ENCODE data around the gene B4GALT1.

DNA sequence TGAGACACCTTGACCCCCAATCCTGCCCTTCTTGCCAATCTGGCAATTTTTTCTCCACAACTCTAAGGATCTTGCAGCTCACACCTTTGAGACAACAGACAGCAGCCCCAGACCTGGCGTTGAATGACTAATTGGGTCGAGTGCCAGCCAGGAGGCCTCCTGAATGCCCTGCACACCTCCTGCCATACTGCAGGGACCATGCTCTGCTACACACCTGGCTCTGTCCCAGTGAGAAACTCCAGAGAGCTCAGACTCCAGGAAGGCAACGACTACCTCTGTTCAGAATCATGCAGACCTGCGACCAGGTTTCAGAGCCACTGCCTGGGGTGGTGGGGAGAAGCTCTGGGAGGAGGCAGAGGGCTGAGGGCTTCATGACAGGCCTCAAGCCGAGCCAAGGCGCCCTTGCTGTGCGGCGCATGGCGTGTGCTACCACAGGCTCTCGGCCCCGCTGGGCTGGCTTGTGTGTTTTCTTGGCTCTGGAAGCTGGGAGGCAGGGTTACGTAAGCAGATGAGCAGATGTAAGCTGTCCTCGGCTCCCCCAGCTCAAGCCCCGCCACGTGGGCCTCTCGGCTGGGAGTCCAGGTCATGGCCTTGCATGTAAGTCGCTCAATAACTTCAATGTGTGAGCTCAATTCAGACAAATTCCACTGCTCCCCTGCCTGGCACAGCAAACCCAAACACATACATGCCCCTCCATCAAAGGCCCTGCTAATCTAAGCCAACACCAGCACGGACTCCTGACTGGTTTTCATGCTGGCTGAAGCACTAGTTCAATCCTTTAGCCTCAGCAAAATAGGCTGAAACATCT is 27.5 kb downstream of the B4GALT1 start:
- TF ChIP-seq CTCF (conservative IDR thresholded peaks at IDR 0.05; ENCODE audit: low read depth, low read length) (no peak), EZH2 (IDR thresholded peaks at IDR 0.05; ENCODE audit: borderline replicate concordance, low read depth, low read length, poor library complexity, severe bottlenecking) (no peak)
